NCI-H1930 (cell line): Measurements from ENCODE around the gene CPD.
"Not testable (repeated sequence)": the region's sequence is repeated elsewhere in the genome, so short reads cannot be mapped to it uniquely, and the experiment has no call there.

ENCODE experiments used
- DNase-seq, 2 experiments: peaks; one replicate each; lab custom pipeline; 2025; lab: John Stamatoyannopoulos, UW

The CPD gene

DNA sequence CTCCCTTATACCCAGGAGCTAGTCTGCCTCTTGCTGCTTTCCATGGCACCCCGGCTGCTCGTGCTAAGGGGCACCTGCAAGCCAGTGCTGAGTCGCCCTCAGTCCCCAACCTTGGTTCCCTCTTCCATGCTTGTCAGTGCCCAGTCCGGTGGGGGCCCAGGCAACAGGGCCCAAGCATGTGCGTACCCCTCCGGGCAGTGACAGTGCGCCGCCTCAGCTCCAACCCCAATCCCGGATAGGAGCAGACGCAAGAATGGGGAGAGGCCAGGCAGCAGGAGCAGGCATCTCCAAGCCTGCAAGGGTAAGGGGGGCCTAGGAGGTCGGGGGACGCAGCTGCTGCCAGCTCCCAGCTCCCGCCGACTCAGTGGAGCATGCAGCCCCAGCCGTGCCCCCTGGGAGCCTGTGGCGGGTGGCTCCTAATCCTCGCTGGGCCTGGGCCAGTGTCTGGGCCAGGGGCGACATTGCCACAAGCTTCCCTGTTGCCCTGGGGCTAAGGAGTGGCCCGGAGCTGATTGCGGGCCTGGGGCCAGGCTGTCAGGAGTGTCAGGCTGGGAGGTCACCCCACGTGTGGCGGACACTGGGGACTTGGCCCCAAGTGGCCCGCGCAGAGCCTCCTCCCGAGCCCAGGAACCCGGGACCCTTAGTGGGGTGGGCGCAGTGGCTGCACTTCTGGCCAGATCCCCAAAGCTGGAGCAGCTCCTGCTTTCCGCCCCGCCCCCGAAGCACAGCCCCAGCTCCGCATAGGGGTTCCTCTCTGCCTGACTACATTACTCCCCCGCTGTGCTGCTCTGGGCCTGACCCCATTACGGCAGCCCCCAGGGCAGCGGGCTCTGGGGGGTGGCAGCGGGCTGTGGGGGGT is 9.8 kb downstream of the CPD start:
- no peak for DNase-seq

DNA sequence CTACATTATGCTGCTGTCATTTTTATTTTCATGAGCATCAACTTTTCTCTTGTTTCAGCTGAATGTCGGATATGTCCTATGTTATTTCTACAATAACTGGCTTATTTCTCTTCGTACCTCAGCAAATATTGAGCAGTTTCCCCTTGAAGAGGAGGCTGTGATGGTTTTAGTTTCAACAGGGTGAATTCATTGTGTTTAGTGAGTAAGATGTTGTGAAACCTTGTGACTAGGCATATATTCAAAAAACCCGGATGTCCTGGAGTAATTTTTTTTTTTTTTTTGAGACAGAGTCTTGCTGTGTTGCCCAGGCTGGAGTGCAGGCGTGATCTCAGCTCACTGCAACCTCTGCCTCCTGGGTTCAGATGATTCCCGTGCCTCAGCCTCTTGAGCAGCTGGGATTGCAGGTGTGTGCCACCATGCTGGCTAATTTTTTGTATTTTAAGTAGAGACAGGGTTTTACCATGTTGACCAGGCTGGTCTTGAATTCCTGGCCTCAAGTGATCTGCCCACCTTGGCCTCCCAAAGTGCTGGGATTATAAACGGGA is 11.1 kb downstream of the CPD start:
- no peak for DNase-seq

DNA sequence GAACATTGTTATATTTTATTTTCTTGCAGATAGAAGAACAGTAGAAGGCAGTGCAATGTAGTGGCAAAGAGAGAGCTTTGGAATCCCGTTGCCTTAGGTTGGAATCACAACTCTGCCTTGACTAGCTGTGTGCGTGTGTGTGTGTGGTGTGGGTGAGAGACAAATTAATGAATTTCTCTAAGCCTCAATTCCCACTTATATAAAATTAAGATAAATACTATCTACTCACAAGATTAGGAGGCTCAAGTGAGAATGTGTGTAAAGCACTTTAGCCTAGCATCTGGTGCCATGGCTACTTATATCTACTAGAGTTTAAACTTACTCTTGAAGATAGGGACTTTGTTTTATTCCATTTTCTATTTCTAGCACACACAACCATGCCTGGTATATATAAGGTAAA is 12.8 kb downstream of the CPD start:
- no peak for DNase-seq

DNA sequence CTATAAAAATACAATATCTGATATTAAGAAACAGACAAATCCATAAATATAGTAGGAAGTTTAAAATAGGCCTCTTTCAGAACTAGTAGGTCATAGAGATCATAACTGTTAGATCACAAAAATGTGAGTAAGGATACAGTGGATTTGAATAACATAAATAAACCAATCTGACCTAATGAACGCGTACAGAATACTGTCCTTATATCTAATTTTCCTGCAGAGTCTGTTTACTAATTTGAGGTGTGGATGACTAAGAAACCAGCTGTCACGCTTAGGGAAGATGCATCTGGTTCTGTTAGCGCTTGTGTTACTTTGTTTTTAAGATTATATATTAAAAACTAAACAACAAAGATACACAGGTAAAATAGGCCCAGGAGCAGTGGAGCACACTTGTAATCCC is 14.8 kb downstream of the CPD start:
- no peak for DNase-seq

DNA sequence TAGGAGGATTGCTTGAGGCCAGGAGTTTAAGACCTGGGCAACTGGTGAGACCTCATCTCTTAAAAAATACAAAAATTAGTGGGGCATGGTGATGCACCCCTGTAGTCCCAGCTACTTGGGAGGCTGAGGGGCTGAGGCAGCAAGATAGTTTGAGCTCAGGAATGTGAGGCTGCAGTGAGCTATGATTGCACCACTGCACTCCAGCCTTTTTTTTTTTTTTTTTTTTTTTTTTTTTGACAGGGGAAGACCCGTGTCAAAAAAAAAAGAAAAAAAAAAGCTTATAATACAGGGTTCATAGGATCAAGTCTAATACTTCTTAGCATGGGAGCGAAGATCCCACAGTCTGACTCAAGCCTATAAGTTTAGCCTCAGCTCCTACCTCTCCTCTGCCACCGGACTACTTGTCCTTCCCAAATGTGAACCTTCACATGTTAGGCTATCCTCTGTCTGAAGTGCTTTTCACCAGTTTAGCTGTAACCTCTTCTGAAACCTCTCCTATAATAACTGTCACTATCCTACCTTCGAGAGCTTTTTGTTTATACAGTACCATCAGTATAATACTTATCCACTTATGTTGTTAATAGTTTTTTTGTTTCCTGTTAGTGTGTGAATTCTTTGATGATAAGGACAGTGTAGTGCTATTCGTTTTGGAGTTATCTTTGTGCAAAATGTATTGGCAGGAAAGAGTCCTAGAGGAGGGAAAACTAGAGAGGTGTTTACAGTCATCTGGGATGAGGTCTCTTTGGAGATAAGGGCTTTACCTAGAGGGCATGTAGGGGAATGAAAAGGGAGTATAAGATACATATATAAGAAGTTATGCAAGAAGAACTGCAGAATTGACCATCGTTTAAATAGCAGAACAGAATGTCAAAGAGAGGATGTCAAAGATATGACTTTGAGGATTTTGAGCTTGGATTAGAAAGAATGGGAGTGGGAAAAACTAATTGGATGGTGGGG is 15.5 kb downstream of the CPD start:
- DNase-seq = no peak

DNA sequence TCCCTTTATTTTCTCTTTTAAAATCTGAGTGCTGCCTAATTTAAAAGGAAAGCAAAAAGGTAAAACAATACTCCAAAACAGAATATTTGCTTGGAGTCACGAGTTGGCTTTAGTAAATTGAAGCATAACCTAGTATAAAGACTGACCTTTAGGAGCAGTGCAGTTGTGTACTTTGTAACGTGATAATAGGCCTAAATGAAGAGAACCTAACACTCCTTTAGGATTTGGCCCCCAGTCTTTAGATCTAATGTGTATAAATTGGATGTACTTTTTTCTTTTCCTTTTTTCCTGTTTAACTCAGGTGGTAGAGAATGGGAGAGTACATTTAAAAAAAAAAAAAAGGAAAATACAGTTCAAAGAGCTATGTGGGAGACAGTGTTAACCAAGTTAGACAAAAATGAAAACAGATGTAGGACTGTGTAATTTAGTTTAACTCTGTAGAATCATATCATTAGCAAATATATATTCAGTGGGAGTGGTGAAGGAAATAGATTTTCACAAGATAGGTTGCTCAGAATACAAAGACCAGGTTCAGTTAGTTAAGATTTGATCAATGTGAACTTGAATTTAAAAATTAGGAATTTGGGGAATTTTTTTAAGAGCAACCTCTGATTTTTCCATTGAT is 16.8 kb downstream of the CPD start:
- peak in 1 of 2 experiments; percentile 15 for DNase-seq

DNA sequence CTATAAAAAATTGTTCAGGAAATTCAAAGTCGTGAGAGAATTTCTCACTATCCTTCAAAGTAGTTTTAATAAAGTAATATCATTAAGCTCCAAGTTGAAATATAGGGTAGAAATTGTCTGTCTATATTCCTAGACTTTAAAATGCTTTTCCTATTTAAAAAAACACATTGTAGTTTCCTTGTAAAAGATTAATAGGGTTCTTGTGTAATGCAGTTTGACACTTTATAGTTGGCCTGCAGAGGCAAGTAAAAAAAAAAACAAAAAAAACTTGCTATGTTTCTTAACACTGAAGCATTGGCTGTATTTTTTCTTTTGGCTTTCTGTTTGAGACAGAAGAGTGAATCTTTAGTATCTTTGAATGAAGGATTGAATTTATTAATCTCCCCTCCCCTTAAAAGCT is 17.4 kb downstream of the CPD start:
- DNase-seq = no peak

DNA sequence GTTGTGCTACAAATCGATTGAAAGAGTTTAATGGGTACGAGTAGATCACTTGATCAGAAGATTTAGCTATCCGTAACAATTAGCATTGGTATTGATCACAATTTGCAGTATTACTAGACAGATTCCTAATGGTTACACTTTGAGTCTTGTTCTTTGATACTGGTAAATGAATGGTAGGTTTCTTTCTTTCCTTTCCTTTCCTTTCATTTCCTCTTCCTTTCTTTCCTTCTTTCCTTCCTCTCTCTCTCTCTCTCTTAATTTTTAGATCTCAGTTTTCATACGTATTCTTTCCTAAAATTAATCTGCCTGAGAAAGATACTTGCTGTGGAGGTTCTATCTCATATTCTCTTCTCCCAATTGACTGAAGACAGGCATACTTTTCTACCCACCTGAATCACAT is 17.9 kb downstream of the CPD start:
- no peak for DNase-seq

DNA sequence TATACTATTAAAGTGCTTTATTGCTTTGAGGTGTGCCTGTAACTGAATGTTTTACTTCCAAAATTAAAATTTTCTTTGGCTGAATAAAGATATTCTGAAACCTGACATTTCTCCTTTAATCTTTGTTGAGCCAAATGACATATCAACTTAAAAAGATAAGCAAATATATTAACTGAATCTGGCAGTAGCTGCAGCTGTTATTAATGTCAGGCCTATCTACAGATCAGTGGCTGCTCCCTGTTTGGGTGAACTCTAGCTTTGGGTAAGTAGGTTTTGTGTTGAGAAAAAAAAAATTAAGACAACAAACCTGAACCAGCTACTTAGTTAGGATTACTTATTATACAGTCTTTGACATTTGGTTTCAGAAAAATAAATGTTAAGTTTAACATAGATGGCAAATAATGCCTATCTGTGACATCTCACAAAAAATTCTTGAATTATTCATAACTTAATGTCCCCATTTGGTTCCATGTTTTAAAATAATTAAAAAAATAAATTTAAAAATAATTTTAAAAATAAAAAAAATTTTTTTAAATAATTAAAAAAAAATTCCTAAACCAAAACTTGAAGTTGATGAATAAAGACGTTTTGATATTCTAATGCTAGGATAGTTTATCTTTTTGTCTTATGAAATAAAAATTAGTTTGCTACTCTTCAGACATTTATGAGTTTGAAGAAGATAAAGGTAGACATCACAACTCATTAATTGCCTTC is 19.8 kb downstream of the CPD start:
- DNase-seq = no peak

DNA sequence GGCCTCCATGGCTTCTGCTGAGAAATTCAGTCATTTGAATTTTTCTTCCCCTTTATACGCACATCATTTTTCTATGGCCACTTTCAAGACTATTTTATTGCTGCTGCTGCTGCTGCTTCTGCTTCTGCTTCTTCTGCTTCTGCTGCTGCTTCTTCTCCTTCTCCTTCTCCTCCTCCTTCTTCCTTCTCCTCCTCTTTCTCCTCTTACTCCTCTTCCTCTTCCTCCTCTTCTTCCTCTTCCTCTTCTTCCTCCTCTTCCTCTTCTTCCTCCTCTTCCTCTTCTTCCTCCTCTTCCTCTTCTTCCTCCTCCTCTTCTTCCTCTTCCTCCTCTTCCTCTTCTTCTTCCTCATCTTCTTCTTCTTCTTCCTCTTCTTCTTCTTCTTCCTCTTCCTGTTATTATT is 22.4 kb downstream of the CPD start:
- DNase-seq = no peak

DNA sequence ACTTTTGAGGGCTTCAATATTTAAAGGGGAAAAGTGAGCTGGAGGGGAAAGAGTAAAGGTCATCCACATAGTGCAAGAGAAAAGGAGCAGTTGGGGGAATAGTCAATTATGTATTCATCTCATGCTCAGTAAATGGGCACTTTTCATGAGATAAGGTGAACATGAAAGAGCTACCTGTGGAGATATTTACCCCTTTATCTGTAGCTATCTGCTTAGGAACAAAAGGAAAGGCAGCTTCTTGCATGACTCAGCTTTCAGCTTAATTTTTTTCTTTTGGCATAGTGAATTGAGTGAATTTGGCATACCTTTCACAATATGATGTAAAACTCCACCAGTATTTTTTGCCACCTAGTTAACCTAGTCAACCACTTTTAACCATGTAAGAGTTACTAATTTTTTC is 26.4 kb downstream of the CPD start:
- peak; percentile 31 to 54 for DNase-seq

DNA sequence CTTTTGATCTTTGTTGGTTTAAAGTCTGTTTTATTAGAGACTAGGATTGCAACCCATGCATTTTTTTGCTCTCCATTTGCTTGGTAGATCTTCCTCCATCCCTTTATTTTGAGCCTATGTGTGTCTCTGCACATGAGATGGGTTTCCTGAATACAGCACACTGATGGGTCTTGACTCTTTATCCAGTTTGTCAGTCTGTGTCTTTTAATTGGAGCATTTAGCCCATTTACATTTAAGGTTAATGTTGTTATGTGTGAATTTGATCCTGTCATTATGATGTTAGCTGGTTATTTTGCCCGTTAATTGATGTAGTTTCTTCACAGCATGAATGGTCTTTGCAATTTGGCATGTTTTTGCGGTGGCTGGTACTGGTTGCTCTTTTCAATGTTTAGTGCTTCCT is 31.9 kb downstream of the CPD start:
- not testable (repeated sequence) for DNase-seq

DNA sequence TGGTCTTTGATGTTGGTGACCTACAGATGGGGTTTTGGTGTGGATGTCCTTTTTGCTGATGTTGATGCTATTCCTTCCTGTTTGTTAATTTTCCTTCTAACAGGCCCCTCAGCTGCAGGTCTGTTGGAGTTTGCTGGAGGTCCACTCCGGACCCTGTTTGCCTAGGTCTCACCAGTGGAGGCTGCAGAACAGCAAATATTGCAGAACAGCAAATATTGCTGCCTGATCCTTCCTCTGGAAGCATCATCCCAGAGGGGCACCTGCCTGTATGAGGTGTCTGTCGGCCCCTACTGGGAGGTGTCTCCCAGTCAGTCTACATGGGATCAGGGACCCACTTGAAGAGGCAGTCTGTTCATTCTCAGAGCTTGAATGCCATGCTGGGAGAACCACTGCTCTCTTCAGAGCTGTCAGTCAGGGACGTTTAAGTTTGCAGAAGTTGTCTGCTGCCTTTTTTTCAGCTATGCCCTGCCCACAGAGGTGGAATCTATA is 33.3 kb downstream of the CPD start:
- not testable (repeated sequence) for DNase-seq

DNA sequence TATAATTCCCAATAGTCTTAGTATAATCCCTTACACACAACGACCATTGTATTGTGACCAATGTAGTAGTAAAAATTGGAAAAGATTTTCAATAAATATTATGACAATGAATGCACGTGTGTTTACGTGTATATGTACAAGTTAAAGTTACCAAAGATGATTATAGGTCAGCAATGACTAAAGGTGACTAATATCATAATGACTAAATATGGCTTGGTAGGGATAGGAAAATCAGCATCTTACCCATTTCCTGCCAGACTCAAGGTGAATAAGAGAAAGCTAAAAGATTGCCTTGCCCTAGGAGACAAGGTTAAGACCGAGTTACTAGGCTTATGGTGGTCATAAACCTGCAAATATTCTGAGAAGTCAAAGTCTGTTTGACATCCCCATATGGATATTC is 34.4 kb downstream of the CPD start:
- no peak for DNase-seq

DNA sequence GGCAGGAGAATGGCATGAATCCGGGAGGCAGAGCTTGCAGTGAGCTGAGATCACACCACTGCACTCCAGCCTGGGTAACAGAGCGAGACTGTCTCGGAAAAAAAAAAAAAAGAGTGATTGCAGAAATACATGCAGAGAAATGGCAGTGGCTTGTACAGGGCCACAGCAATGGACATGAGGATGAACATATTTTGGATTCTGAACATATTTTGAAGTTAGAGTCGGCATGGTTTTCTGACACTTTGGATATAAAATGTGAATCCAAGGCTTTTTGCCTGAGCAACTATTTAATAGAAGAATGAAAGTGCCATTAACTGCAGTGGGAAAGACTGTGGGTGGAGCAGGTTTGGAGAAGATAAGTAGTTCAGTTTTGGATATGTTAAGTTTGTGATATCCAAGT is 35.8 kb downstream of the CPD start:
- no peak for DNase-seq

DNA sequence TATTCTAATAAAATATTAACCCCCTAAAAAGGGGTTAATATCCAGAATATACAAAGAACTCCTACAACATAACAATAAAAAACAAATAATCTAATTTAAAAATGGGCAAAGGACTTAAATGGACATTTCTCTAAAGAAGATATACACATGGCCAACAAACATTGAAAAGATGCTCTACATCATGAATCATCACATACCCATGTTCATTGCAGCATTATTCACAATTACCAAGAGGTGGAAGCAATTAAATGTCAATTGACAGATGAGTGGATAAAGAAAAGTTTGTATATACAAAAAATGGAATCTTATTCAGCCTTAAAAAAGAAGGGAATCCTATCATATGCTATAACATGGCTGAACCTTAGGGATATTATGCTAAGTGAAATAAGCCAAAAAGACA is 36.8 kb downstream of the CPD start:
- no peak for DNase-seq

DNA sequence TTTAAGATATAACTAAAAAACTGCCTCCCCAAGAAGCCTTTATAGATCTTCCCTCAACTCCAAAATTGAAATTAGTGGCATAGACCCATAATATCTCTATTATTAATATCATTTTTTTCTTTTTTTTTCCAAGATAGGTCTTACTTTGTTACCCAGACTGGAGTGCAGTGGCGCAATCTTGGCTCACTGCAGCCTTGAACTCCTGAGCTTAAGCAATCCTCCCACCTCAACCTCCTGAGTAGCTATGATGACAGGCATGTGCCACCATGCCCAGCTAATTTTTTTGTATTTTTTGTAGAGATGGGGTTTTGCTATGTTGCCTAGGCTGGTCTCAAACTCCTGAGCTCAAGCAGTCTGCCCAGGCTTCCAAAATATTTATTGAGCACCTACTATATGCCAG is 39.3 kb downstream of the CPD start:
- DNase-seq = not testable (repeated sequence)

DNA sequence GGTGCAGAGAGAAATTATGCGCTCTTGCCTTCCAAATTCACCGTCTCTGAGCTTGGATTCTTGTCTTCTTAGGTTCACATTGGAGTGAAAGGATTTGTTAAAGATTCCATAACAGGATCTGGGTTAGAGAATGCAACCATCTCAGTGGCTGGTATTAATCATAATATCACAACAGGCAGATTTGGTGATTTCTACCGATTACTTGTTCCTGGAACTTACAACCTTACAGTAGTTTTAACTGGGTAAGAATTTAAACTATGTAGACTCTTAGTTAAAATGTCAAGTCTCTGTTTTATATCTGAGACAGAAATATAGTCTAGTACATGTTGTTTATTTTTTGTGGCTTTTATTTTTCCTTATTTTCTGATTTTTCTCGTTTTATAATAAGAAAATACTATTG is 42.9 kb downstream of the CPD start:
- DNase-seq = no peak

DNA sequence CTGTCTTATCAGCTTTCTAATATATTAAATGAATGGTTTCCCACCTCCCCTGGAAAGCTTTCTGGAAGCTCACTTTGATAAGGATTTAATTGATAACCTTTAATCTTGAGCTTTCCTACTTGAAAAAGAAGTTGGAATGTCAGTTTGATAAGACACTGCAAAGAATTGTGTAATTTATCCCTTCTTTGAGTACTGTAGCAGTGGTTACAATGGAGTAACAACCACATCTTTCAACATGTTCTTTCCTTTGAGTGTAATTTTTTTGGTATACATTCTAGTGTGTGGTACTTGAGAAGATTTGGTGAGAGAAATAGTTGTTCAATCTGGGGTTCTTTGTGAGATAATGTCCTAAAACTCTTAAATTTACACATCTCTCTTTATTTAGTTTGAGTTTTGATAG is 43.4 kb downstream of the CPD start:
- no peak for DNase-seq

DNA sequence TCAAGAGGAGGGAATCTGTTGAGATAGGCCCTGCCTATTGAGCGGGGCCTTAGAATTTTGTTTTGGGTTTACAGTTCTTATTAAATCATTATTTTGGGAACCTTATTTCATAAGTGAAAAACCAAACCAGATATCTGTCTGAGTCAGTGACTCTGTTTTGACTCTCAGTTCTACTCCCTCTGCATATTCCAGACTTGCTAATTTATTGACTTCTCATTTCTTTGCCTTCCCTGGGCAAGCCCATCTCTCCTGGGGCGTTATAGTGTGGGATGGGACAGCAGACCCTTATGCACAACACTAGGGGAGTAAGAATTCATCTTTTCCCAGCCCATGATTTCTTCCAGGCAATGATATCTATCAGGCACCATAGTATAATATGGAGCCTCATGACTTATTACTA is 45.7 kb downstream of the CPD start:
- DNase-seq = no peak

DNA sequence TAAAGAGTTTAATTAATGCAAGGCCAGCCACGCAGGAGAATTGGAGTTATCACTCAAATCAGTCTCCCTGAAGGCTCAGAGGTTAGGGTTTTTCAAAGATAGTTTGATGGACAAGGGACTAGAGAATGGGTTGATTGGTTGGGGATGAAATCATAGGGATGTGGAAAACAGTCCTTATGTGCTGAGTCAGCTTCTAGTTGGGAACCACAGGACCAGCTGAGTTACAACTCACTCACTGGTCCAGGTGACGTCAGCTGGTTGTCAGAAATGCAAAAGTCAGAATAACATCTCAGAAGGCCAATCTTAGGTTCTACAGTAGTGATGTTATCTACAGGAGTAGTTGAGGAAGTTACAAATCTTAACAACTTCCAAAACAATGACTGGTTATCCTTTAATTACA is 47.6 kb downstream of the CPD start:
- DNase-seq = no peak

DNA sequence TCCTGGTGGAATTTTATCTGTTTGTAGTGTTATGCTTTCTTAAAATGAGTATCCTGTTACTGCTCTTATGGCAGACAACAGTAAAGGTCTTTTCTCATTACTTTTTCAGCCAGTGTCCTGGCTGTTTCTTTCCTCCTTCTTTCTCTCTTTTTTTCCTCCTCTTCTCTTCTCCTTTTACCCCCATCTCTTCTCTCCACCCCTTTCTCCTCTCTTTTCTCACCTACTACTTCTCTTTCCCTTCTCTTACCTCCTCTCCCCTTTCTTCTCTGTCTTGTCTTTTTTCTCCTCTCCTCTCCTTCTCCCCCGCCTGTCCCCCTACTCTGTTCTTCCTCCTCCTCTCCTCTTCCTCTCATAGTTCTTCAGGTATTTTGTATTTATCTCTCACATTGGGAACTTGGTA is 48.9 kb downstream of the CPD start:
- no peak for DNase-seq
